Measurements from ENCODE around the gene STARD13. TPM values are rescaled to one million over a fixed set of nuclear protein-coding genes. Genes with fewer than 3 reads are reported as not detected.

Gene STARD13
- total RNA-seq, 1 experiment from 2014 or later: 4.1 TPM

DNA sequence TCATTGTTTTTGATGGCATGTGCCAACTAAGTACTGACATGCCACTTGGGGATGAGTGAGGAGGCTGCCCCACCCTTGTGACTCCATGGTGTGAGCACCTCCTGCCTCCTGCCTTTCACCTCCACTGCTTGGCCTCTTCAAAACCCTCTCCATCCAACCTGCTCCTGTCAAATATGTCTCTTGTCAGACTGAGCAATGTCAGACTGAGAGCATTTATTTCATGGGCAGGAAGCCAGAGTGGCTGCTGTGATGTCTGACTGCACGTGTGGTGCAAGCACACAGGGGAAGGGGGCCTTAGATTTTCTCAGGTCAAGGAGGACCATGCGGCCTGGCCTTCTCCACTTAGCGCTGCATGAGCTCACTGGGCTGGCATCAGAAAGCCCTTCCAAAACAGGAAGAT, 68.3 kb downstream of the STARD13 start:
- intact Hi-C loops (cut with micrococcal nuclease): no loop called here
- BruUV-seq (replicated peaks): no TSS peak
- Histone ChIP-seq H3K27ac (ENCODE audit: low read depth, low read length) (no peak overlapping the region), H2AFZ (ENCODE audit: low read depth, low read length, poor library complexity, severe bottlenecking) (no peak overlapping the region), H3K9ac (ENCODE audit: low read length) (peak overlapping the region; percentile 22; the same call in 1 of the 2 replicates), H3K4me1 (ENCODE audit: control insufficient read depth in 1 of 2, insufficient read depth in 2 of 2, low read length in 2 of 2) (peaks cover 16 to 20% of the 10 kb centered on the region in 2 experiments), H3K9me2 (ENCODE audit: insufficient read depth) (no peaks in the 10 kb centered on the region), H3K36me3 (ENCODE audit: control insufficient read depth in 1 of 2, insufficient read depth in 2 of 2, low read length in 2 of 2) (no peaks in the 10 kb centered on the region), H3K4me2 (ENCODE audit: low read length) (peak overlapping the region; percentile 55), H3K9me3 (ENCODE audit: control insufficient read depth in 1 of 2, insufficient read depth in 1 of 2, low read depth in 1 of 2, low read length in 2 of 2) (no peaks in the 10 kb centered on the region), H4K20me1 (ENCODE audit: insufficient read depth) (no peaks in the 10 kb centered on the region), H3K27me3 (ENCODE audit: insufficient read depth, low read length) (no peaks in the 10 kb centered on the region), H3K79me2 (ENCODE audit: insufficient read depth, low read length) (no peaks in the 10 kb centered on the region), H3K4me3 (replicated peaks in 1 of 2; ENCODE audit: low read depth in 1 of 2, low read length in 2 of 2) (no peak overlapping the region)
- POLR2A ChIA-PET: no interaction called here
- TF ChIP-seq ZNF274 (IDR thresholded peaks at IDR 0.05; ENCODE audit: low read depth, low read length) (no peak), SIN3A (IDR thresholded peaks at IDR 0.05; ENCODE audit: low read depth) (no peak), YY1 (IDR thresholded peaks at IDR 0.05; ENCODE audit: extremely low read depth, insufficient replicate concordance, low read depth, low read length) (no peak), POLR2A (IDR thresholded peaks at IDR 0.05; ENCODE audit: borderline replicate concordance, extremely low read depth, insufficient read depth, insufficient read length) (no peak), POLR2AphosphoS5 (IDR thresholded peaks at IDR 0.05; ENCODE audit: low read depth, low read length) (no peak)
- TF ChIP-seq, protein P1, sequence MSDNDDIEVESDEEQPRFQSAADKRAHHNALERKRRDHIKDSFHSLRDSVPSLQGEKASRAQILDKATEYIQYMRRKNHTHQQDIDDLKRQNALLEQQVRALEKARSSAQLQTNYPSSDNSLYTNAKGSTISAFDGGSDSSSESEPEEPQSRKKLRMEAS (IDR thresholded peaks at IDR 0.05): no peak
- RAD21 ChIA-PET (ENCODE audit: low non-redundant PET in 1 of 2, low total read pairs in 2 of 2, uncharacterized antibody in 2 of 2, unreplicated experiment in 2 of 2): no interaction called here
- no peak for ATAC-seq
- no peak for DNase-seq (ENCODE audit: low read depth, low spot score)
- CTCF ChIA-PET: no interaction called here

DNA sequence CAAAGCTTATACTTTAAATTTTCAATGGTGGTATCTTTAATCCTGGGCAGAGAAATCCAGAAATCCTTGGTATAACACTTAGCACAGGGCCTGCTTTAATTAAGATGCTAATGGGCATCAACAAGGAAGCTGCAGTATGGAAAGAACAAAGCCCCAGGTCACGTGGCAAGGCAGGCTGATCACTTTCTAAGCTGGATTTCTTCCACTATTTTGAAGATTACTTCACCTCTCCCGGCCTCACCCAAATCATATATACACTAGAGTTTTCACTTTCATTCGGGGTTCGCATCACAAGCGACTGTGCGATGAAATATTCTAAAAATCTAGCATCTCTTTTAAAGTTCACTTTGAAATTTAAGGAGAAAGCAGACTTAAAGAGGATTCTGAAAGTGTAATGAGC, 71.8 kb downstream of the STARD13 start:
- no peak overlapping the region for H3K27ac ChIP-seq (ENCODE audit: low read depth, low read length)
- no peaks in the 10 kb centered on the region for H3K79me2 ChIP-seq (ENCODE audit: insufficient read depth, low read length)
- no peak overlapping the region for H2AFZ ChIP-seq (ENCODE audit: low read depth, low read length, poor library complexity, severe bottlenecking)
- BruUV-seq (replicated peaks): no TSS peak
- no peak overlapping the region for H3K9ac ChIP-seq (ENCODE audit: low read length)
- H3K4me1 ChIP-seq (ENCODE audit: control insufficient read depth in 1 of 2, insufficient read depth in 2 of 2, low read length in 2 of 2): peaks cover 15 to 20% of the 10 kb centered on the region in 2 experiments
- no peaks in the 10 kb centered on the region for H3K9me2 ChIP-seq (ENCODE audit: insufficient read depth)
- TF ChIP-seq, protein P2, sequence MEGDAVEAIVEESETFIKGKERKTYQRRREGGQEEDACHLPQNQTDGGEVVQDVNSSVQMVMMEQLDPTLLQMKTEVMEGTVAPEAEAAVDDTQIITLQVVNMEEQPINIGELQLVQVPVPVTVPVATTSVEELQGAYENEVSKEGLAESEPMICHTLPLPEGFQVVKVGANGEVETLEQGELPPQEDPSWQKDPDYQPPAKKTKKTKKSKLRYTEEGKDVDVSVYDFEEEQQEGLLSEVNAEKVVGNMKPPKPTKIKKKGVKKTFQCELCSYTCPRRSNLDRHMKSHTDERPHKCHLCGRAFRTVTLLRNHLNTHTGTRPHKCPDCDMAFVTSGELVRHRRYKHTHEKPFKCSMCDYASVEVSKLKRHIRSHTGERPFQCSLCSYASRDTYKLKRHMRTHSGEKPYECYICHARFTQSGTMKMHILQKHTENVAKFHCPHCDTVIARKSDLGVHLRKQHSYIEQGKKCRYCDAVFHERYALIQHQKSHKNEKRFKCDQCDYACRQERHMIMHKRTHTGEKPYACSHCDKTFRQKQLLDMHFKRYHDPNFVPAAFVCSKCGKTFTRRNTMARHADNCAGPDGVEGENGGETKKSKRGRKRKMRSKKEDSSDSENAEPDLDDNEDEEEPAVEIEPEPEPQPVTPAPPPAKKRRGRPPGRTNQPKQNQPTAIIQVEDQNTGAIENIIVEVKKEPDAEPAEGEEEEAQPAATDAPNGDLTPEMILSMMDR (IDR thresholded peaks at IDR 0.05 in 2 of 3, conservative IDR thresholded peaks at IDR 0.05 in 1 of 3; ENCODE audit: borderline replicate concordance in 1 of 3, insufficient read depth in 1 of 3, low read depth in 2 of 3, low read length in 2 of 3): no peak
- TF ChIP-seq TCF7L2 (IDR thresholded peaks at IDR 0.05; ENCODE audit: borderline replicate concordance, extremely low read depth, insufficient read depth, insufficient read length) (no peak), CBX3 (IDR thresholded peaks at IDR 0.05; ENCODE audit: low read depth) (no peak), RAD21 (IDR thresholded peaks at IDR 0.05; ENCODE audit: low read depth) (no peak), JUND (IDR thresholded peaks at IDR 0.05) (no peak), ELF1 (IDR thresholded peaks at IDR 0.05; ENCODE audit: borderline replicate concordance, low read depth) (no peak), YY1 (IDR thresholded peaks at IDR 0.05; ENCODE audit: extremely low read depth, insufficient replicate concordance, low read depth, low read length) (no peak), SIN3A (IDR thresholded peaks at IDR 0.05; ENCODE audit: low read depth) (no peak), ZFX (IDR thresholded peaks at IDR 0.05) (no peak), SP1 (IDR thresholded peaks at IDR 0.05; ENCODE audit: low read depth) (no peak), POLR2A (IDR thresholded peaks at IDR 0.05; ENCODE audit: borderline replicate concordance, extremely low read depth, insufficient read depth, insufficient read length) (no peak), CEBPB (IDR thresholded peaks at IDR 0.05; ENCODE audit: low read depth) (no peak), ZBTB33 (IDR thresholded peaks at IDR 0.05; ENCODE audit: extremely low read depth, insufficient replicate concordance, low read length) (no peak)
- TF ChIP-seq, protein P3, sequence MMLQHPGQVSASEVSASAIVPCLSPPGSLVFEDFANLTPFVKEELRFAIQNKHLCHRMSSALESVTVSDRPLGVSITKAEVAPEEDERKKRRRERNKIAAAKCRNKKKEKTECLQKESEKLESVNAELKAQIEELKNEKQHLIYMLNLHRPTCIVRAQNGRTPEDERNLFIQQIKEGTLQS (IDR thresholded peaks at IDR 0.05): no peak
- DNase-seq (ENCODE audit: low read depth, low spot score) (no peak), ATAC-seq (no peak)
- no peaks in the 10 kb centered on the region for H3K9me3 ChIP-seq (ENCODE audit: control insufficient read depth in 1 of 2, insufficient read depth in 1 of 2, low read depth in 1 of 2, low read length in 2 of 2)
- RAD21 ChIA-PET (ENCODE audit: low non-redundant PET in 1 of 2, low total read pairs in 2 of 2, uncharacterized antibody in 2 of 2, unreplicated experiment in 2 of 2): no interaction called here
- H4K20me1 ChIP-seq (ENCODE audit: insufficient read depth): no peaks in the 10 kb centered on the region
- POLR2A ChIA-PET: no interaction called here
- no peak overlapping the region for H3K4me3 ChIP-seq (replicated peaks in 1 of 2; ENCODE audit: low read depth in 1 of 2, low read length in 2 of 2)
- H3K4me2 ChIP-seq (ENCODE audit: low read length): no peak overlapping the region
- H3K36me3 ChIP-seq (ENCODE audit: control insufficient read depth in 1 of 2, insufficient read depth in 2 of 2, low read length in 2 of 2): no peaks in the 10 kb centered on the region
- CTCF ChIA-PET: no interaction called here
- no peaks in the 10 kb centered on the region for H3K27me3 ChIP-seq (ENCODE audit: insufficient read depth, low read length)
- intact Hi-C loops (cut with micrococcal nuclease): no loop called here
